Activated naive CD8-positive, alpha-beta T cell treated with anti-CD3 and anti-CD28 coated beads, Interleukin-2, amount 10 ng/mL, durations not matched to agents 7 days and 5 days (primary cell): ENCODE measurements around the gene HHEX. TPM values are rescaled to one million over a fixed set of nuclear protein-coding genes. Genes with fewer than 3 reads are reported as not detected.

Experiments
- ATAC-seq: fragments of 150-1000 bp; cut with Tn5 transposase; one replicate; pipeline ENCODE4 v1.10.0; 2021; ENCODE audit warnings: low read depth, moderate library complexity
- POLR2A ChIA-PET: fragments of 350-600 bp; sonication (Branson Sonifier 250); formaldehyde crosslinking; loops from one replicate; lab custom pipeline; 2021; ENCODE audit warnings: antibody characterized with exemption; lab: Charles Lee
- DNase-seq: peaks from one replicate; pipeline ENCODE4 v3.0.0; 2021
- H3K27ac Mint-ChIP-seq: one replicate; pipeline ENCODE4 v1.8.0; 2022; ENCODE audit warnings: mild to moderate bottlenecking, mixed read lengths
- H3K27me3 Mint-ChIP-seq: one replicate; pipeline ENCODE4 v1.8.0; 2022; ENCODE audit warnings: mild to moderate bottlenecking, moderate library complexity, mixed read lengths
- H3K36me3 Mint-ChIP-seq: one replicate; pipeline ENCODE4 v1.8.0; 2021; ENCODE audit warnings: mild to moderate bottlenecking, mixed read lengths
- H3K4me1 Mint-ChIP-seq: one replicate; pipeline ENCODE4 v1.8.0; 2021; ENCODE audit warnings: mixed read lengths
- H3K4me3 Mint-ChIP-seq: one replicate; pipeline ENCODE4 v1.8.0; 2022; ENCODE audit warnings: mild to moderate bottlenecking, moderate library complexity, mixed read lengths
- H3K9me3 Mint-ChIP-seq: one replicate; pipeline ENCODE4 v1.8.0; 2021; ENCODE audit warnings: mixed read lengths
- total RNA-seq, 2 experiments: library from RNA; stranded (reverse); gene quantifications; one replicate each; pipeline ENCODE4 v1.2.3, GENCODE V29; 2021

The HHEX gene
- total RNA-seq, 2 experiments from 2014 or later, result 0.37 TPM; not detected in 1

DNA sequence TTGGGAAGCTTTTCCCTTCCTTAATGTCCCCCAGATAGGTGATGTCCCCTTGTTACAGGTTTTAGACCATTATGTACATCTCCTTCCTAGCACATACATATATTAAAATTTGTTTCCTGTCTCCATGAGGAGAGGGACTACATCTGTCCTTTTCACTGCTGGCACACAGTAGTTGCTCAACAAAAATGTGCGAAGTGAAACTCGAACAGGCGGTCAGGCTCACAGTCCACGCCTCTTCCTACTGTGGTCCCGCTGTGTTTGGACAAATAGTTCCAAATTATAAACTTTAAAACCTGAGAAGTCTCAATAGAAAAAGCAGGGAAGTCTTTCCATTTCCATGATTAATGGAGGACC, 1.2 kb upstream of the HHEX start:
- POLR2A ChIA-PET, result no interaction called here
- Mint-ChIP-seq H3K27me3 (peaks cover 82% of the 10 kb centered on the region), H3K36me3 (no peaks in the 10 kb centered on the region), H3K9me3 (peaks cover 2% of the 10 kb centered on the region), H3K4me1 (peaks cover 14% of the 10 kb centered on the region), H3K27ac (no peak overlapping the region), H3K4me3 (peak overlapping the region; percentile 63)
- ATAC-seq, result no peak
- DNase-seq, result no peak

DNA sequence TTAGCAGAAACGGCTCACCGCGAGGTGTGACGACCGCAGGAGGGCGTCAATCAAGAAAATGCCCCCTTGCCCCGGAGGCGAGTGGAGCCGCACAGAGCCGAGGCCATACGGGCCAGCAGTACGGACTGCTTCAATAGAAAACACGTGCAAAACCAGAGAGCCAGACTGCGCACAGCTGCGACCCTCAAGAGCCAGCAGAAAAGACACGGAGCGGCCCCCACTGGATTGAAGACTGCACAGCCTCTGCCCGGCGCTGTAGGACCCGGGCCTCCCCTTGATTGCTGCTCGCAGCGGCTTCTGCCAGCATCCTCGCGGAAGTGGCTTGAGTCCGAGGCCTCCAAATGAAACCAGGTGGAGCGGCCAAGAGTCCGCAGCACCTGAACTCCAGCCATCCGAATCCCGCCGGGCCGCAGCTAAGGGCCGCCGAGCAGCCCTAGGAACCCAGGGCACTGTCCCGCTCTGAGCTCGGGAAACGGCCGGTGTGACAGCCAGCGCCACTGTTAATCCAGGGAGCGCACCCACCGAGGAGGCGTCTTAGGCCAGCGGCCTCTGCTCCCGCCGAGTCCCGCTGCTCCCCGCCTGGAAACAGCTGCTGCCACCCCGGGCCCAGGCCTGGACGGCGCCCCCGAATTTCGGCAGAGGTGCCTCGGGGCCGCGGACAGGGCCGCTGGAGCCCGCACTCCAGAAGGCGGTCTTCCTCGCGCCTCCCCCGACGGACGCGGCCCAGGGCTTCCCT, 660 bp upstream of the HHEX start:
- ATAC-seq, result peak; percentile 11
- Mint-ChIP-seq H3K9me3 (peaks cover 2% of the 10 kb centered on the region), H3K27me3 (peaks cover 83% of the 10 kb centered on the region), H3K4me3 (peak overlapping the region; percentile 63), H3K4me1 (peaks cover 14% of the 10 kb centered on the region), H3K36me3 (no peaks in the 10 kb centered on the region), H3K27ac (no peak overlapping the region)
- DNase-seq, result peak; percentile 63
- POLR2A ChIA-PET, result interaction anchor here (1.5 kb wide), 1 partner anchor 159 kb away, joined by 7 read pairs; the partner anchor contains the start of gene EXOC6

DNA sequence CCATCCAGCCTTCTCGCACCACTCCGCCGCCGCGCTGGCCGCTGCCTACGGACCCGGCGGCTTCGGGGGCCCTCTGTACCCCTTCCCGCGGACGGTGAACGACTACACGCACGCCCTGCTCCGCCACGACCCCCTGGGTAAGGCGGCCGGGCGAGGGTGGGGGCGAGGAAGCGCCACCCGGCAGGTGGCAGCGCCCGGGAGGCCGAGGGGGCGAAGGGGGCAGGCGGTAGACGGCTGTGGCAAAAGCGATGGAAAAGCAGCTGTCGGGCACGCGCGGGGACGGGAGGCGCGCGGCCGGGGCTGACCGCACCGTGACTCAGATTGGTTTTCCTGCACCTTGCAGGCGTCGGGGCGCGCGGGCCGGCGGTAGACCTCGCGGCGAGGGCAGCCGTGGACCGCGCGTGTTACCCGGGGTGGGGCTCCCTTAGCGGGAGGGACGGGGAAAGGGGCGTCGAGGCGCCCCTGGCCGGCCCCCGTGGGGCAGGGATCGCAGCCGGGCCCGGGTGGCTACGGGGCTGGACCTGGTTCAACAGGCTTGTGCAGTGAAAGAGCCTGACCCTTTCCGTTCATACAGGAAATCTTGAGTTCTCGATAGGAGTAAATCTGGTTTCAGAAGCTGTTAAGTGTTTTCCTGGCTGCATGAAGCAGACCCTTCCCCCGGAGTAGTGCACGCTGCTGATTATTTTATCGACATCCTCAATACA, 608 bp downstream of the HHEX start:
- peak; percentile 76 for DNase-seq
- H3K4me3 Mint-ChIP-seq, result peak overlapping the region; percentile 65
- peaks cover 14% of the 10 kb centered on the region for H3K4me1 Mint-ChIP-seq
- H3K9me3 Mint-ChIP-seq, result peaks cover under 1% of the 10 kb centered on the region
- no peaks in the 10 kb centered on the region for H3K36me3 Mint-ChIP-seq
- POLR2A ChIA-PET, result interaction anchor here (0.9 to 1.5 kb wide), 2 partner anchors 158 kb away, joined by 3 to 7 read pairs; partner anchors contain the start of gene EXOC6
- no peak overlapping the region for H3K27ac Mint-ChIP-seq
- peaks cover 85% of the 10 kb centered on the region for H3K27me3 Mint-ChIP-seq
- peak; percentile 57 for ATAC-seq

DNA sequence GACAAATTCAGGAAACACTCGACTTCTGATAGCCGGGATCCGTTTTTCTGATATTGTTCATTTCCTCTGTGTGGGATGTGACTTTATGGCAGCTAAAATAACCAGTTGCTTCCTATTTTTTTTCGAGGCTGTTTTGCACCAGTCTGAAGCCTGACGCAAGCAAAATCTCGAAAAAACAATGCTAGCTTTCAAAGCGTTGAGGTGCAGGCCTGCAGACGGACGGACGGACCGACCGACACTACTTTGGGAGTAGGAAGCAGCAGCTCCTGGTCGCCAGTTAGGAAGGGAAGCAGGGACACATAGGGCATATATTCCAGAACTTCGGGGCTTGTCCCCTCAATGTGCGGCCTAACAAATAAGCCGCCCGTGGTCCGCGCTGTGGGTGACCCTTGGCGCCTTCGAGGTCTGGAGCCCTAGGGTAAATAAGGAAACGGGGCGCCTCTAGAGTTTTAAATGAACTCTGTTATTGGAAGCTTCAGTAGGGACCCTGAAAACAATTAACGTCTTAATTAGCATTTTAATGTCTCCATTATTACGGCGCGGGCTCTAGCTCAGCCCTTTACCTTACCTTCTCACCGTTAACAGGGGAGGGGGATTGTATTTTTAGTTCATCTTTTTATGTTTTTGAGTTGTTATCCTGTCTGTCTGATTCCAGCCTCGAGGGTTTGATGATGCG, 1.3 kb downstream of the HHEX start:
- Mint-ChIP-seq H3K4me3 (peak overlapping the region; percentile 36), H3K27ac (no peak overlapping the region), H3K27me3 (peaks cover 81% of the 10 kb centered on the region), H3K4me1 (peaks cover 14% of the 10 kb centered on the region), H3K36me3 (no peaks in the 10 kb centered on the region), H3K9me3 (no peaks in the 10 kb centered on the region)
- POLR2A ChIA-PET, result interaction anchor here (0.9 kb wide), 1 partner anchor 157 kb away, joined by 3 read pairs; the partner anchor contains the start of gene EXOC6
- DNase-seq (no peak), ATAC-seq (no peak)

DNA sequence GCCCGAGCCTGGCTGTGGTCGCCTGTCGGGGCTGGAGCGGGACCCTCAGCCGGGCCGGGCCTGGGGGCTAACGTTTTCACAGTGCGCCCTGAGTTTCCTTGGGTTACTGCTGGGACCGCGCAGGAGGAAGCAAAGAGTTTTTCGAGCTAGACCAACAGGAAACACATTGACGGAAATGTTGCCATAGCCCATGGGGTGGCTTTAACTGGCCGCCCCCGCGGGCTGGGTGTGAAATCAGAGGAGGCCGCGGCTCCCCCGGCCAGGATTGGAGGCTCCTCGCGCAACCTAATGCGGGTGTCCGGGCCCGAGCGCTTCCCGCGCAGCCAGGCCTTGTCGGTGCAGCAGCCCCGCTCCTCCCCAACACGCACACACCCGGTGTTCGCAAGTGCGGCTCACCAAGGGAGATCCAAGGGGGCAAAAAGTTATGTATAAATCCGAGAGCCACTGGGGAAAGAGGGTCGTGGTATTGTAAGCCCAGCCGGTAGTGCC, 1.9 kb downstream of the HHEX start:
- Mint-ChIP-seq H3K4me3 (peak overlapping the region; percentile 36), H3K4me1 (peaks cover 14% of the 10 kb centered on the region), H3K36me3 (no peaks in the 10 kb centered on the region), H3K27ac (no peak overlapping the region), H3K9me3 (no peaks in the 10 kb centered on the region), H3K27me3 (peaks cover 81% of the 10 kb centered on the region)
- peak; percentile 55 for DNase-seq
- POLR2A ChIA-PET, result interaction anchor here (0.9 kb wide), 1 partner anchor 157 kb away, joined by 3 read pairs; the partner anchor contains the start of gene EXOC6
- peak; percentile 7 for ATAC-seq

DNA sequence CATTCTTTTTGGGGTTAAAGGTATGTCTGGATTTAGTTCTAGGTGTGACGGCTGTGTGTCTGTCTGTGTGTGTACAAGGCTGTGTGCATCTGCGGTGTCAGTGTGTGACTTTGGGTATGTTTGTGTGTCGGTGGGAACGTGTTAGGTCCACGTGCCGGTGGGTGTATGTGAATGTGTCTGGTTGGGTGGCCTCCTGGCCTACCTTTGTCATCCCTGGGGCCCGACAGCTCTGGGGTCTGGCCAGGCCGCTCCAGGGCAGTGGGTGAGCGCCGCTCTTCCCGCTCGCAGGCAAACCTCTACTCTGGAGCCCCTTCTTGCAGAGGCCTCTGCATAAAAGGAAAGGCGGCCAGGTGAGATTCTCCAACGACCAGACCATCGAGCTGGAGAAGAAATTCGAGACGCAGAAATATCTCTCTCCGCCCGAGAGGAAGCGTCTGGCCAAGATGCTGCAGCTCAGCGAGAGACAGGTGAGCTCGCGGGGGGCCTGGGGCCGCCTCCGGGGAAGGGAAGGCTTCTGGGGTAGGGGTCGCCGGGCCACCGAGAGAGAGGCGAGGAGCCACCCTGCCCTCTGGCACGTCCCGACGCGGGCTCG, 2.4 kb downstream of the HHEX start:
- no peak for DNase-seq
- no peaks in the 10 kb centered on the region for H3K36me3 Mint-ChIP-seq
- peak overlapping the region; percentile 36 for H3K4me3 Mint-ChIP-seq

DNA sequence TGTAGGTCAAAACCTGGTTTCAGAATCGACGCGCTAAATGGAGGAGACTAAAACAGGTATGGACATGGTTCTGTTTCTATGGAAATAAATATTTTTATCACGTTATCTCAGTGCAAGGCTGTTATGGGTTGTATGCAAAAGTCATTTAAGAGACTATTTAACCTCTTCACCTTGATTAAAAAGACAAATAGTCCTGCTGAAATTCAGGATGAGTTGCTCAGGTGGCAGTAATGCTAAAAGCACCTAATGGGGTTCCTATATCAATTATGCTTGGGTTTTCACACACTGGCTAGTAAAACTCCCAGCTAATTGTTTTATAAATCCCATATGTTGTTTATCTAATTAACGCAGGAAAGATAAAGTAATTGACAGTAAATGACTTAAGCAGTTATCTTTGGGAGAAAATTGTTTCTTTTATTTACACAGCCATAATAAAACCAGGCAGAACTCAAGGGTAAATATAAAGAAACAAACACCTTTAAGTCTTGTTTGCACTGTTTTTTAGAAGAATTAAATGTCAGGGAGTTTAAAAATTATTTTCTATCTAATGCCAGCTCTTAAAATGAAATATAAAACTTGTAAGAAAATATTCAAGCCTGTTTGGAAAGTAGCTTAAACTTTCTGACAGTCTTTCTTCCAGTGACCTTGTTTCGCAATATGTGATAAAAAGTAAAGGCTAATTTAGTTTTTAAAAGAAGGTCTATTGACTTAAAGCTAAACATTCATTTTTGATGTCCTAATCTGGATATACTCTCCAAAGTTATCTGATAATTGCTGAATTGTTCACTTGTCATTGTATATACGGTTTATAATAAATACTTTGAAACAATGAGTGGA, 3.2 kb downstream of the HHEX start:
- Mint-ChIP-seq H3K27me3 (peaks cover 81% of the 10 kb centered on the region), H3K9me3 (no peaks in the 10 kb centered on the region), H3K27ac (no peak overlapping the region), H3K36me3 (no peaks in the 10 kb centered on the region), H3K4me1 (peaks cover 22% of the 10 kb centered on the region), H3K4me3 (peak overlapping the region; percentile 36)
- no peak for DNase-seq
- POLR2A ChIA-PET, result no interaction called here
- ATAC-seq, result no peak

More for the DNA sequence above, 2.4 kb downstream of the HHEX start:
- H3K27me3 Mint-ChIP-seq, result peaks cover 81% of the 10 kb centered on the region
- no peaks in the 10 kb centered on the region for H3K9me3 Mint-ChIP-seq
- ATAC-seq, result no peak
- peaks cover 15% of the 10 kb centered on the region for H3K4me1 Mint-ChIP-seq
- no peak overlapping the region for H3K27ac Mint-ChIP-seq
- POLR2A ChIA-PET, result no interaction called here

DNA sequence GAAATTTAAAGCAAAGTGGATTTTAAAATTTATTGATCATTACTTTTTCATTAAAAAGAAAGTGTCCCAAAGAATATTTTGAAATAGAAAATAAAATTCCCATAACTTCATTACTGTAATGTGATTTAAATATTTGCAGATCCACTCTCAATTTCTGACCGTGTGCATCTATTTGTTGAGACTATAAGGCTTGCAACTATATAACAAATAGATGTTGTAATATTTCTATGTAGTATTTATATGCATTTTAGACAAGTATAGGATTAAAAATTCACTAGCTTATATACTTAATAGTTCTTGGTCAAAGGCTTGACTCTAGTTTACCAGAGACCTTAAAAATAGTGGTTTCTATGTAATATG, 3.8 kb downstream of the HHEX start:
- H3K27ac Mint-ChIP-seq, result no peak overlapping the region
- H3K36me3 Mint-ChIP-seq, result no peaks in the 10 kb centered on the region

DNA sequence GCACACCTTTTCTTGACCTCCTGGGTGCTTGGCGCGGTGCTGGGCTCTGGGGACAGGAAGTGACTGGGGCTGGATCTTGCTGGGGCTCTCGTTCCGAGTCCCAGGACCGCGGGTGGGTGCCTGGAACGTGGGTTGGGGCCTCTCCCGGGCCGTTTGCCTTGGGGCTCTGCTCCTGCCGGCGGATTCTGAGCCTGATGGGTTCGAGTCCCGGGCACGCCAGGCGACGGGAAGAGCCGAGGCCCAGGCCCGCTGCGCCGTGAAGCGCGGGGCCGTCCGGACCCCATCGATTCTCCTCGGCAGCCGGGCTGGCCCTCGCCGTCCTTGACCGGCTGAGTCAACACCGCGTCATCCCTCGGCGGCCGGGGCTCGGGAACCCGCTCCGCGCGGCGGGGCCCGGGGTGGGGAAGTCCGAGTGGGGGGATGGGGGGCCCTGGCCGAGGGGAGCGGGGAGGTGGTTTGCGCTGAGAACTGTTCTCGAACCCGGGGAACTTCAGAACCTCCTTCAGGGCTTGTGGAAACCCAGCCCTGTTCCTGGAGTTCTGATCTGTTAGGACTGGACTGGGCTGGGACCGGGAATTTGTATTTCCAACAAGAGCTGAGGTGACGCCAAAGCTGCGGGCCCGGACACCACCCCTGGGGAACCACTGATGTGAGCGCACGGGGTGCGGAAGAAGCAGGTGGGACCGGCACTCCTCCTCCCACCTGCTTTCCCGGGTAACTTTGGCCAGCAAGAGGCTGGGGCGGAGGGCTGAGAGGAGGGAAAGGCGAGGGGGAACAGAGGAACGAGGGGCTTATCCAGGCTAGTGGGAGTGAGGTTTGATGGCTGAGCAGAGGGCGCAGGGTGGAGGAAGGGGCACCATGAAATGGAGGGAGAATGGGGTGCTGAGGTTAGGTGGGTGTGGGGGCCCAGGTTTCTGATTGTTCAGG, 6.2 kb downstream of the HHEX start:
- no peak for ATAC-seq
- Mint-ChIP-seq H3K4me1 (peaks cover 32% of the 10 kb centered on the region), H3K4me3 (no peak overlapping the region), H3K9me3 (no peaks in the 10 kb centered on the region), H3K27ac (no peak overlapping the region), H3K36me3 (no peaks in the 10 kb centered on the region), H3K27me3 (peaks cover 86% of the 10 kb centered on the region)
- DNase-seq, result no peak
- POLR2A ChIA-PET, result no interaction called here

More for the DNA sequence above, 3.8 kb downstream of the HHEX start:
- no peak overlapping the region for H3K4me3 Mint-ChIP-seq
- H3K4me1 Mint-ChIP-seq, result peaks cover 27% of the 10 kb centered on the region
- DNase-seq (no peak), ATAC-seq (no peak)
- H3K27me3 Mint-ChIP-seq, result peaks cover 80% of the 10 kb centered on the region
- POLR2A ChIA-PET, result no interaction called here
- H3K9me3 Mint-ChIP-seq, result no peaks in the 10 kb centered on the region

DNA sequence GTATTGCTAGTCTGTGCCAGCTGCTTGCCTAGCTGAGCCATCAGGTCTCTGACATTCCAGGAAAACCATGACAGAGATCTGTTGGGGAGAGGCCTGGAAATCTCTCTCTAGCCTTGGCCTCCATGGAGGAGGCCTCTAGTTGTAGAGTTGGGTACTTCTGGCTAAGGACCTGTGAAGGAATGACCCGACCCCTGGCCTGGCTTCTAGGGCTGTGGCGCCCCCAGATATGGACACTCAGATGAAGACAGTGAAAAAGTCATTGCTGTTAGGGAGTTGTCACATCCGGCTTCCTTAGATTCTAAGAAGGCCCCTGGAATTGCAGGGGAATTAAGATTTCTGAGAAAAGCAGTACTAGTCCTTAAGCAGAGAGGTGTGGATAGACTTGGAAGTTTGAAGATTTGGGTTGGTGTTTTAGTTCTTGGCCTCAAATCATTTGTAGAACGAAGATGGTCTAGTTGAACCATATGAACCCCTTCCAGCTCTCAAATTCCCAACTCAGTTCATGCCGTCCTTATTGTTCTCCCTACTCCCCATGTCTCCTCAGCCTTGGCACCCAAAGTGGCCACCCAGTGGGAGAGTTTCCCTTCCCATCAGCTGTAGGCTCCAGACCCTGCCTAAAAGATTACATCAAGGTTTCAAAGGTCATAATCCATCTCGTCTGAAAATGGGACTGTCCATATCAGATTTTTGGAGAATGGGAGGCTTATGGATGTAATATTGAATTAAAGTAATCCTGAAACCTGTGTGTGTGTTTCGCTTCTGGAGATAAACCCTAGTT, 7.0 kb downstream of the HHEX start:
- Mint-ChIP-seq H3K36me3 (no peaks in the 10 kb centered on the region), H3K4me3 (no peak overlapping the region), H3K27ac (no peak overlapping the region), H3K9me3 (no peaks in the 10 kb centered on the region), H3K27me3 (peaks cover 85% of the 10 kb centered on the region), H3K4me1 (peaks cover 27% of the 10 kb centered on the region)
- POLR2A ChIA-PET, result no interaction called here
- ATAC-seq, result no peak
- no peak for DNase-seq
